H1 (cell line): ENCODE measurements around the gene PSMC5. TPM values are rescaled to one million over a fixed set of nuclear protein-coding genes. Genes with fewer than 3 reads are reported as not detected.

Experiments
- CTCF ChIA-PET: fragments of 300-600 bp; sonication (Branson Sonifier 250); formaldehyde crosslinking; loops from one replicate; lab custom pipeline; 2021; ENCODE audit not compliant: partially characterized antibody; lab: Charles Lee
- POLR2A ChIA-PET: fragments of 300-600 bp; sonication (Branson Sonifier 250); formaldehyde crosslinking; loops from one replicate; lab custom pipeline; 2021; ENCODE audit warnings: inconsistent platforms; ENCODE audit not compliant: partially characterized antibody; lab: Charles Lee
- DNase-seq, 2 experiments: peaks; one replicate each; pipeline versions ENCODE4 v3.0.0 to v3.0.0-alpha.2; 2010 to 2022; ENCODE audit warnings: low spot score in 2 of 2, low read depth in 1 of 2, mixed read lengths in 1 of 2
- FAIRE-seq: peaks from 2 replicates; lab custom pipeline; 2011; peaks lifted over from hg19 to GRCh38; lab: Jason Lieb, UNC
- H2AFZ ChIP-seq: 2 replicates; pipeline ENCODE4 v1.8.1; 2012; ENCODE audit warnings: low read length, inconsistent platforms
- H2AK5ac ChIP-seq: 2 replicates; pipeline ENCODE4 v1.6.1; 2013; ENCODE audit warnings: low read depth, low read length
- H2BK120ac ChIP-seq: replicated peaks from 2 replicates; pipeline ENCODE3; 2013; ENCODE audit warnings: low read depth, low read length, inconsistent platforms
- H2BK12ac ChIP-seq: 2 replicates; pipeline ENCODE4 v1.6.1; 2013; ENCODE audit warnings: low read depth, low read length
- H2BK15ac ChIP-seq: 2 replicates; pipeline ENCODE4 v1.6.1; 2013; ENCODE audit warnings: low read length
- H2BK20ac ChIP-seq: 2 replicates; pipeline ENCODE4 v1.6.1; 2013; ENCODE audit warnings: low read length
- H2BK5ac ChIP-seq: 2 replicates; pipeline ENCODE4 v1.6.1; 2013; ENCODE audit warnings: low read depth, low read length
- H3K14ac ChIP-seq: 2 replicates; pipeline ENCODE4 v1.6.1; 2013; ENCODE audit warnings: inconsistent platforms; ENCODE audit not compliant: insufficient read length
- H3K18ac ChIP-seq: 2 replicates; pipeline ENCODE4 v1.6.1; 2013; ENCODE audit warnings: low read length; ENCODE audit errors: extremely low read depth
- H3K23ac ChIP-seq: 2 replicates; pipeline ENCODE4 v1.6.1; 2013; ENCODE audit warnings: inconsistent platforms; ENCODE audit not compliant: insufficient read length
- H3K23me2 ChIP-seq: 2 replicates; pipeline ENCODE4 v1.6.1; 2013; ENCODE audit warnings: low read depth, low read length
- H3K27ac ChIP-seq: 2 replicates; pipeline ENCODE4 v1.6.1; 2011; ENCODE audit warnings: low read depth, low read length, inconsistent platforms
- H3K27me3 ChIP-seq, 4 experiments: replicated peaks in 1 of 4; 1 replicate in 1 of 4; 2 replicates in 3 of 4; pipeline versions ENCODE4 v1.6.1 to v1.8.1; 2011 to 2013; ENCODE audit warnings: low read length in 3 of 4, mild to moderate bottlenecking in 3 of 4, inconsistent platforms in 2 of 4, mixed read lengths in 2 of 4, moderate library complexity in 1 of 4; ENCODE audit not compliant: control insufficient read depth in 3 of 4, insufficient read depth in 3 of 4; ENCODE audit errors: extremely low read depth in 1 of 4
- H3K36me3 ChIP-seq, 4 experiments: 2 replicates each; pipeline versions ENCODE4 v1.6.1 to v1.8.1; 2011 to 2013; ENCODE audit warnings: mild to moderate bottlenecking in 4 of 4, low read length in 3 of 4, moderate library complexity in 2 of 4, control low read depth in 1 of 4, inconsistent platforms in 1 of 4; ENCODE audit not compliant: insufficient read depth in 4 of 4, control insufficient read depth in 2 of 4
- H3K4ac ChIP-seq: replicated peaks from 2 replicates; pipeline ENCODE3; 2013; ENCODE audit warnings: low read length, low read depth, mixed read lengths, inconsistent platforms; ENCODE audit not compliant: insufficient read length
- H3K4me1 ChIP-seq, 4 experiments: replicated peaks in 1 of 4; 1 replicate in 1 of 4; 2 replicates in 3 of 4; pipeline versions ENCODE4 v1.6.1 to v1.8.1; 2011 to 2013; ENCODE audit warnings: low read length in 3 of 4, inconsistent platforms in 2 of 4, mixed read lengths in 1 of 4; ENCODE audit not compliant: insufficient read depth in 4 of 4, control insufficient read depth in 3 of 4
- H3K4me2 ChIP-seq, 2 experiments: 2 replicates each; pipeline versions ENCODE4 v1.6.1 to v1.8.1; 2011 to 2013; ENCODE audit warnings: low read depth in 2 of 2, low read length in 2 of 2, control low read depth in 1 of 2, inconsistent platforms in 1 of 2, mild to moderate bottlenecking in 1 of 2; ENCODE audit not compliant: insufficient read depth in 1 of 2
- H3K4me3 ChIP-seq, 4 experiments: fragments of 200-600, 300-600 bp in 1 of 4; sonication (generic), shearing (Covaris generic), sonication (Bioruptor Twin) in 1 of 4; 2 replicates each; pipeline versions ENCODE4 v1.5.1 to v1.8.1; 2011 to 2016; ENCODE audit warnings: low read length in 4 of 4, low read depth in 3 of 4, control low read depth in 2 of 4, inconsistent platforms in 2 of 4, mild to moderate bottlenecking in 2 of 4, mixed read lengths in 1 of 4, moderate library complexity in 1 of 4; ENCODE audit not compliant: insufficient read depth in 2 of 4; ENCODE audit errors: extremely low read depth in 1 of 4
- H3K56ac ChIP-seq: replicated peaks from 2 replicates; pipeline ENCODE3; 2013; ENCODE audit warnings: low read depth, mild to moderate bottlenecking, mixed read lengths, low read length, inconsistent platforms; ENCODE audit not compliant: insufficient read length
- H3K79me1 ChIP-seq: 2 replicates; pipeline ENCODE4 v1.6.1; 2013; ENCODE audit warnings: low read depth, low read length, control low read depth
- H3K79me2 ChIP-seq, 2 experiments: 2 replicates each; pipeline versions ENCODE4 v1.6.1 to v1.8.1; 2012 to 2013; ENCODE audit warnings: low read length in 2 of 2, mild to moderate bottlenecking in 2 of 2, inconsistent platforms in 1 of 2; ENCODE audit not compliant: insufficient read depth in 2 of 2, control insufficient read depth in 1 of 2
- H3K9ac ChIP-seq, 4 experiments: replicated peaks in 1 of 4; 1 replicate in 1 of 4; 2 replicates in 3 of 4; pipeline versions ENCODE4 v1.6.1 to v1.8.1; 2011 to 2013; ENCODE audit warnings: low read depth in 3 of 4, low read length in 3 of 4, control low read depth in 2 of 4, mild to moderate bottlenecking in 2 of 4, moderate library complexity in 2 of 4, inconsistent platforms in 1 of 4; ENCODE audit errors: extremely low read depth in 1 of 4
- H3K9me3 ChIP-seq, 2 experiments: 2 replicates each; pipeline versions ENCODE4 v1.6.1 to v1.8.1; 2012 to 2013; ENCODE audit warnings: mild to moderate bottlenecking in 2 of 2, moderate library complexity in 2 of 2, control low read depth in 1 of 2, inconsistent platforms in 1 of 2, low read depth in 1 of 2, low read length in 1 of 2, mixed read lengths in 1 of 2; ENCODE audit not compliant: insufficient read depth in 2 of 2
- H4K20me1 ChIP-seq, 2 experiments: replicated peaks in 1 of 2; 2 replicates each; pipeline versions ENCODE3 to v1.8.1; 2011 to 2013; ENCODE audit warnings: inconsistent platforms in 2 of 2, low read length in 2 of 2, mild to moderate bottlenecking in 1 of 2; ENCODE audit not compliant: insufficient read depth in 2 of 2, control insufficient read depth in 1 of 2
- H4K5ac ChIP-seq: 2 replicates; pipeline ENCODE4 v1.6.1; 2013; ENCODE audit warnings: low read length, low read depth, mixed read lengths, inconsistent platforms; ENCODE audit not compliant: insufficient read length
- H4K8ac ChIP-seq: 2 replicates; pipeline ENCODE4 v1.8.0; 2013; ENCODE audit warnings: mild to moderate bottlenecking, moderate library complexity, low read length, inconsistent platforms; ENCODE audit not compliant: insufficient read depth; ENCODE audit errors: extremely low read depth
- H4K91ac ChIP-seq: replicated peaks from 2 replicates; pipeline ENCODE3; 2013; ENCODE audit warnings: low read length, mixed read lengths, inconsistent platforms; ENCODE audit not compliant: insufficient read length
- BACH1 ChIP-seq: IDR thresholded peaks from 2 replicates; pipeline ENCODE4 v1.6.1; 2012; ENCODE audit warnings: low read length, improper control_type of control experiment
- CBX8 ChIP-seq: fragments of 300-800, 300-1000 bp; sonication (generic); IDR thresholded peaks from 2 replicates; pipeline ENCODE4 v1.7.1; 2016; ENCODE audit warnings: low read depth, low read length, borderline replicate concordance
- CEBPB ChIP-seq: IDR thresholded peaks from 2 replicates; pipeline ENCODE4 v1.6.1; 2012; ENCODE audit warnings: low read depth, low read length
- CREB1 ChIP-seq: IDR thresholded peaks from 2 replicates; pipeline ENCODE4 v1.6.1; 2012; ENCODE audit warnings: inconsistent platforms
- FOSL1 ChIP-seq: IDR thresholded peaks from 2 replicates; pipeline ENCODE4 v1.6.1; 2011; ENCODE audit warnings: mild to moderate bottlenecking, low read depth, low read length, moderate library complexity; ENCODE audit not compliant: insufficient read depth
- GABPA ChIP-seq: IDR thresholded peaks from 2 replicates; pipeline ENCODE4 v1.6.1; 2011; ENCODE audit warnings: mild to moderate bottlenecking, low read length, moderate library complexity, borderline replicate concordance; ENCODE audit not compliant: insufficient read depth
- HDAC6 ChIP-seq: IDR thresholded peaks from one replicate; pipeline ENCODE4 v1.7.1; 2012; ENCODE audit warnings: low read depth, mild to moderate bottlenecking, inconsistent platforms, low read length, moderate library complexity
- JUND ChIP-seq: IDR thresholded peaks from 2 replicates; pipeline ENCODE4 v1.6.1; 2011; ENCODE audit warnings: mild to moderate bottlenecking, improper control_type of control experiment, low read length
- MAFK ChIP-seq: IDR thresholded peaks from 2 replicates; pipeline ENCODE4 v1.6.1; 2012; ENCODE audit warnings: low read depth, mild to moderate bottlenecking, improper control_type of control experiment, low read length
- MAX ChIP-seq: IDR thresholded peaks from 2 replicates; pipeline ENCODE4 v1.6.1; 2012; ENCODE audit warnings: inconsistent platforms
- NRF1 ChIP-seq: IDR thresholded peaks from 2 replicates; pipeline ENCODE4 v1.6.1; 2011; ENCODE audit warnings: mild to moderate bottlenecking, low read depth, low read length, improper control_type of control experiment
- PHF8 ChIP-seq: fragments of 200-600 bp; sonication (generic); conservative IDR thresholded peaks from 2 replicates; pipeline ENCODE4 v1.7.1; 2012; ENCODE audit warnings: low read depth, mild to moderate bottlenecking, inconsistent platforms, low read length, moderate library complexity
- SP1 ChIP-seq: IDR thresholded peaks from 2 replicates; pipeline ENCODE4 v1.6.1; 2011; ENCODE audit warnings: low read depth, low read length
- SP2 ChIP-seq: IDR thresholded peaks from 2 replicates; pipeline ENCODE4 v1.6.1; 2012; ENCODE audit warnings: mild to moderate bottlenecking, low read length, inconsistent platforms
- SRF ChIP-seq: IDR thresholded peaks from 2 replicates; pipeline ENCODE4 v1.6.1; 2011; ENCODE audit warnings: mild to moderate bottlenecking, low read depth, low read length, moderate library complexity
- SUZ12 ChIP-seq: fragments of 200-600 bp; sonication (generic); IDR thresholded peaks from 2 replicates; pipeline ENCODE4 v1.6.1; 2012; ENCODE audit warnings: mild to moderate bottlenecking, inconsistent platforms, low read length, moderate library complexity, mixed read lengths
- WGBS, 2 experiments: shearing (Covaris generic) in 1 of 2; methylation state at CpG; one replicate each; pipeline versions ENCODE4 v1.1.6 to v1.1.7; 2013 to 2015; ENCODE audit warnings: low lambda C conversion rate in 2 of 2, mixed read lengths in 2 of 2, inconsistent platforms in 1 of 2, low coverage in 1 of 2, missing lambda C conversion rate in 1 of 2; ENCODE audit not compliant: insufficient replicate concordance in 2 of 2, insufficient coverage in 1 of 2, insufficient read length in 1 of 2; ENCODE audit errors: extremely low coverage in 1 of 2, missing lambda C conversion rate in 1 of 2; 5-methylcytosine and 5-hydroxymethylcytosine counted together
- polyA plus RNA-seq, 7 experiments: library from polyadenylated mRNA; depleted of rRNA in 3 of 7; stranded (reverse) in 5 of 7; unstranded in 2 of 7; fragments of >200 nt in 5 of 7; fragments of 200-250 nt in 2 of 7; gene quantifications; 1 replicate in 5 of 7; 2 replicates in 1 of 7; 4 replicates in 1 of 7; pipeline versions ENCODE4 v1.2.1 to v1.2.3, GENCODE V29; 2011 to 2013; ENCODE audit warnings: missing spikeins in 2 of 7, mixed read lengths in 2 of 7
- total RNA-seq: library from RNA; stranded (reverse); fragmentation: NEBNext Ultra II Directional; extraction: Animal tissue kit (Norgen Biotek cat#: 25700); gene quantifications from 2 replicates; pipeline ENCODE4 v1.2.1, GENCODE V29; 2021

Gene PSMC5
- total and polyA plus RNA-seq, 2 of the 8 experiments (the other 6 are each of a cell fraction or from before 2014, with no cell fraction given): 172 to 180 TPM

GRCh38 chr17:63805591-63805990 is 21.6 kb upstream of the PSMC5 start:
- H3K4me1 ChIP-seq: no peaks in the 10 kb centered on the region
- no peak overlapping the region for H3K4me3 ChIP-seq
- H4K91ac ChIP-seq: no peak overlapping the region
- CTCF ChIA-PET: interaction anchor here (1.0 kb wide), 1 partner anchor 65 kb away, joined by 3 read pairs; no protein-coding TSS in a partner anchor
- H3K79me2 ChIP-seq: no peaks in the 10 kb centered on the region
- H2AK5ac ChIP-seq: no peak overlapping the region
- H2BK5ac ChIP-seq: no peak overlapping the region
- no peak overlapping the region for H2BK120ac ChIP-seq
- peaks cover 3% of the 10 kb centered on the region in 2 experiments for H4K20me1 ChIP-seq
- FAIRE-seq (no peak), DNase-seq (no peak)
- H4K8ac ChIP-seq: no peak overlapping the region
- H3K79me1 ChIP-seq: no peaks in the 10 kb centered on the region; the same call in 1 of the 2 replicates
- no peak overlapping the region for H3K56ac ChIP-seq
- H3K36me3 ChIP-seq: peaks cover 30 to 95% (median 74%) of the 10 kb centered on the region in 4 experiments
- H4K5ac ChIP-seq: no peak overlapping the region
- no peak overlapping the region for H3K14ac ChIP-seq
- H2BK20ac ChIP-seq: no peak overlapping the region
- 97% methylated on average over 2 of the region's 2 CpGs; no CpG with 5 or more reads in 1 of the 2 experiments for WGBS, 2 experiments
- H3K27me3 ChIP-seq: no peaks in the 10 kb centered on the region
- H3K4me2 ChIP-seq: no peak overlapping the region
- no peaks in the 10 kb centered on the region for H3K23me2 ChIP-seq
- H3K27ac ChIP-seq: no peak overlapping the region
- no peak overlapping the region for H2BK12ac ChIP-seq
- no peak overlapping the region for H2AFZ ChIP-seq
- no peak overlapping the region for H3K9ac ChIP-seq
- H3K18ac ChIP-seq: no peak overlapping the region
- POLR2A ChIA-PET: no interaction called here
- no peak overlapping the region for H2BK15ac ChIP-seq
- no peak overlapping the region for H3K4ac ChIP-seq
- no peaks in the 10 kb centered on the region for H3K9me3 ChIP-seq
- no peak overlapping the region for H3K23ac ChIP-seq
- TF ChIP-seq NRF1: no peak
- no peak for TF ChIP-seq GABPA
- no peak for TF ChIP-seq HDAC6
- TF ChIP-seq FOSL1: no peak
- no peak for TF ChIP-seq PHF8
- TF ChIP-seq JUND: no peak
- no peak for TF ChIP-seq CREB1
- TF ChIP-seq CEBPB: no peak
- TF ChIP-seq SRF: no peak
- TF ChIP-seq SP1: no peak
- no peak for TF ChIP-seq SP2
- no peak for TF ChIP-seq CBX8
- TF ChIP-seq BACH1: no peak
- TF ChIP-seq SUZ12: no peak
- TF ChIP-seq MAFK: no peak
- TF ChIP-seq MAX: no peak
